ENCODE results near the gene SCAPER. TPM values are rescaled to one million over a fixed set of nuclear protein-coding genes. Genes with fewer than 3 reads are reported as not detected.

SCAPER gene
- total RNA-seq, 1 donor from 2014 or later, result 42.6 TPM

GRCh38 chr15:76366714-76367113 lies 538.4 kb downstream of the SCAPER start:
- no peak for DNase-seq
- Histone ChIP-seq H3K36me3 (no peaks in the 10 kb centered on the region), H3K4me1 (peaks cover 15% of the 10 kb centered on the region), H3K27me3 (ENCODE audit: low read depth) (no peaks in the 10 kb centered on the region), H3K27ac (replicated peaks) (no peak overlapping the region), H3K9me3 (replicated peaks) (no peaks in the 10 kb centered on the region), H3K4me3 (no peak overlapping the region)
- no peak for TF ChIP-seq CTCF (IDR thresholded peaks at IDR 0.05; ENCODE audit: borderline replicate concordance)
- intact Hi-C loops (cut with micrococcal nuclease), result no loop called here

- H3K4me1 ChIP-seq, result peaks cover 8% of the 10 kb centered on the region
- TF ChIP-seq CTCF (IDR thresholded peaks at IDR 0.05; ENCODE audit: borderline replicate concordance), result no peak
These were observed 541.9 kb downstream of the SCAPER start for GRCh38 chr15:76363251-76363650.

GRCh38 chr15:76360416-76360815 lies 544.7 kb downstream of the SCAPER start:
- Histone ChIP-seq H3K9me3 (replicated peaks) (no peaks in the 10 kb centered on the region), H3K27me3 (ENCODE audit: low read depth) (no peaks in the 10 kb centered on the region), H3K4me1 (no peaks in the 10 kb centered on the region), H3K4me3 (no peak overlapping the region), H3K27ac (replicated peaks) (no peak overlapping the region), H3K36me3 (peaks cover 29% of the 10 kb centered on the region)
- no peak for TF ChIP-seq CTCF (IDR thresholded peaks at IDR 0.05; ENCODE audit: borderline replicate concordance)
- intact Hi-C loops (cut with micrococcal nuclease), result no loop called here
- no peak for DNase-seq

More at GRCh38 chr15:76363251-76363650, 541.9 kb downstream of the SCAPER start:
- Histone ChIP-seq H3K27ac (replicated peaks) (no peak overlapping the region), H3K4me3 (no peak overlapping the region), H3K27me3 (ENCODE audit: low read depth) (no peaks in the 10 kb centered on the region), H3K9me3 (replicated peaks) (no peaks in the 10 kb centered on the region), H3K36me3 (peaks cover 28% of the 10 kb centered on the region)
- intact Hi-C loops (cut with micrococcal nuclease), result no loop called here
- no peak for DNase-seq

GRCh38 chr15:76359152-76359551 lies 546.0 kb downstream of the SCAPER start:
- TF ChIP-seq CTCF (IDR thresholded peaks at IDR 0.05; ENCODE audit: borderline replicate concordance), result no peak
- no peaks in the 10 kb centered on the region for H3K9me3 ChIP-seq (replicated peaks)
- H3K27me3 ChIP-seq (ENCODE audit: low read depth), result no peaks in the 10 kb centered on the region
- intact Hi-C loops (cut with micrococcal nuclease), result no loop called here
- H3K4me3 ChIP-seq, result no peak overlapping the region
- no peak for DNase-seq
- H3K27ac ChIP-seq (replicated peaks), result no peak overlapping the region
- H3K4me1 ChIP-seq, result no peaks in the 10 kb centered on the region
- peaks cover 30% of the 10 kb centered on the region for H3K36me3 ChIP-seq

GRCh38 chr15:76358453-76358852 lies 546.7 kb downstream of the SCAPER start:
- DNase-seq, result no peak
- intact Hi-C loops (cut with micrococcal nuclease), result no loop called here

More at GRCh38 chr15:76358453-76358852, 546.7 kb downstream of the SCAPER start:
- TF ChIP-seq CTCF (IDR thresholded peaks at IDR 0.05; ENCODE audit: borderline replicate concordance), result no peak
- Histone ChIP-seq H3K27ac (replicated peaks) (no peak overlapping the region), H3K9me3 (replicated peaks) (no peaks in the 10 kb centered on the region), H3K27me3 (ENCODE audit: low read depth) (no peaks in the 10 kb centered on the region), H3K4me3 (no peak overlapping the region), H3K4me1 (no peaks in the 10 kb centered on the region), H3K36me3 (peaks cover 35% of the 10 kb centered on the region)

Data from left ventricle myocardium inferior (tissue), 1 donor.